ENCODE results near the gene ZNF217.
A peak's percentile ranks its signal among the peaks of the same experiment; 100 is the strongest.

GRCh38 chr20:53623454-53624211, 30.0 kb upstream of the ZNF217 start:
- TF ChIP-seq CTCF (IDR thresholded peaks at IDR 0.05) (no peak), POLR2A (IDR thresholded peaks at IDR 0.05) (peak in 2 of 3 donors; percentile 46 to 51)

All from body of pancreas (tissue), 4 donors.